HG02852 (cell line): ENCODE results near the gene DOCK3.
"Not testable (repeated sequence)": the region's sequence is repeated elsewhere in the genome, so short reads cannot be mapped to it uniquely, and the experiment has no call there.

Source experiments
- ATAC-seq: cut with Tn5 transposase; IDR thresholded peaks from one replicate; pipeline ENCODE4 v1.9.1; 2021; ENCODE audit warnings: mild to moderate bottlenecking, moderate library complexity; ENCODE audit not compliant: unreplicated experiment

DOCK3 gene

GRCh38 chr3:51282931-51283330 is 608.2 kb downstream of the DOCK3 start:
- no peak for ATAC-seq

- no peak for ATAC-seq
These were observed 608.7 kb downstream of the DOCK3 start for GRCh38 chr3:51283421-51283820.

- peak; percentile 89 for ATAC-seq
These were observed 620.9 kb downstream of the DOCK3 start for GRCh38 chr3:51295625-51296024.

GRCh38 chr3:51297333-51297732 is 622.6 kb downstream of the DOCK3 start:
- ATAC-seq = no peak

GRCh38 chr3:51304230-51304629 is 629.5 kb downstream of the DOCK3 start:
- ATAC-seq = no peak

GRCh38 chr3:51306093-51306492 is 631.4 kb downstream of the DOCK3 start:
- ATAC-seq = no peak

GRCh38 chr3:51307458-51307857 is 632.7 kb downstream of the DOCK3 start:
- no peak for ATAC-seq

GRCh38 chr3:51307945-51308607 is 633.3 kb downstream of the DOCK3 start:
- ATAC-seq = not testable (repeated sequence)

GRCh38 chr3:51311055-51311454 is 636.3 kb downstream of the DOCK3 start:
- ATAC-seq = no peak

GRCh38 chr3:51328206-51328605 is 653.5 kb downstream of the DOCK3 start:
- ATAC-seq = no peak

- ATAC-seq = no peak
These were observed 655.3 kb downstream of the DOCK3 start for GRCh38 chr3:51330046-51330445.

GRCh38 chr3:51332156-51332555 is 657.4 kb downstream of the DOCK3 start:
- ATAC-seq = no peak

- ATAC-seq = no peak
These were observed 658.3 kb downstream of the DOCK3 start for GRCh38 chr3:51333021-51333420.

- ATAC-seq = no peak
These were observed 661.5 kb downstream of the DOCK3 start for GRCh38 chr3:51336261-51336660.

GRCh38 chr3:51337666-51338065 is 662.9 kb downstream of the DOCK3 start:
- no peak for ATAC-seq

- no peak for ATAC-seq
These were observed 663.9 kb downstream of the DOCK3 start for GRCh38 chr3:51338632-51339031.

- ATAC-seq = no peak
These were observed 665.5 kb downstream of the DOCK3 start for GRCh38 chr3:51340013-51340829.

GRCh38 chr3:51340989-51341636 is 666.4 kb downstream of the DOCK3 start:
- ATAC-seq = no peak

- no peak for ATAC-seq
These were observed 669.4 kb downstream of the DOCK3 start for GRCh38 chr3:51343918-51344687.

GRCh38 chr3:51350751-51351150 is 676.0 kb downstream of the DOCK3 start:
- ATAC-seq = no peak

GRCh38 chr3:51353131-51353530 is 678.4 kb downstream of the DOCK3 start:
- no peak for ATAC-seq
